OCI-LY7 (cell line): ENCODE data around the gene SP6.

Experiments used
- EZH2phosphoT487 ChIP-seq: fragments of 200-600 bp; sonication (generic); IDR thresholded peaks from 2 replicates; pipeline ENCODE4 v1.6.1; 2018; ENCODE audit warnings: low read depth, borderline replicate concordance, mild to moderate bottlenecking, mixed run types, antibody characterized with exemption, low read length, moderate library complexity, mixed read lengths
- TF ChIP-seq, protein P1 (sequence below): fragments of 200-600 bp; sonication (generic); conservative IDR thresholded peaks from 2 replicates; pipeline ENCODE4 v1.5.1; 2014; ENCODE audit warnings: mild to moderate bottlenecking, antibody characterized with exemption, low read length, moderate library complexity, mixed read lengths

DNA sequence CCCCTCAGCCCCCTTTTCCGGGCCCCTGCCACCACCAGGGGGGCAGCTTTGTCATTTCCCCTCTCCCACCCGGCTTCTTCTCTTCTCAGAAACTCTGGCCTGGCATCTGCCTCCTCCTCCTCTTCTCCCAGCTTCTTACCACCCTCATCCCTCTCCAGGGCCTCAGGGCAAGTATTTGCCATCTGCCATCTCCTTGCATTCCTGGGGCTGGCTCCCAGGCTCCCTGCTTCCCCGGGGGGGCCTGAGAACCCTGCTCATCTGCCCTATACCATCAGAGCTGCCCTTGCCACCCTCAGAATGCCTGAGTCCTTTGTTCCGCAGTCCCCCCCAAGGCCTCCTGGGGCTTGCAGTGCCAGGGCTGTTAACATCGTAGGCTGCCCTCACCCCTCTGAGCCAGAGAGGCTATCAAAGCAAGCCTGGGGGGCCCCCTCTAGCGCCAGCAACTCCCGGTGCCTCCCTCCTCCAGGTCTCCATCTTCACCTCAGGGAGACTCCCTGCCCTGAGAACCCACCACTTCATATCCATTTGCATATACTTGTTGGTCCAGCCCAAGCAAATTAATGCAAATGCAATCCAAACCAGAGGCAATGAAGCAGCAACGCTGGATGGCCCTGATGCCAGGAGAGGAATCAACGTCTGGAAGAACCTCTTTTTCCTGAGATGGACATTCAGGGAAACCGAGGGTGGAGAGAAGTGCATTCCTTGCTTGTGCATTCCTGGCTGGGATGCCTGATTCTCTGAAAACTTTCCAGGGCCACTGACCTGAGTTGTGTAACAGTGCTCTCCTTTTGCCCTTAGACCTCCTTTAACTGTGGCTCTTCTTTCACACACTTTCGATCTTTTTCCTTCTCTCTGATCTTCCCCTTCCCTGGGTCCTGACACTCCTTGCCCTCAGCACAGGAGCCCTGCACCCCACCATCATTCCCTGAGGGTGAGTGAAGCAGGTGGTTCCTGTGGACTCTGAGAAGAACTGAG, 24.3 kb upstream of the SP6 start:
- TF ChIP-seq, protein P1, sequence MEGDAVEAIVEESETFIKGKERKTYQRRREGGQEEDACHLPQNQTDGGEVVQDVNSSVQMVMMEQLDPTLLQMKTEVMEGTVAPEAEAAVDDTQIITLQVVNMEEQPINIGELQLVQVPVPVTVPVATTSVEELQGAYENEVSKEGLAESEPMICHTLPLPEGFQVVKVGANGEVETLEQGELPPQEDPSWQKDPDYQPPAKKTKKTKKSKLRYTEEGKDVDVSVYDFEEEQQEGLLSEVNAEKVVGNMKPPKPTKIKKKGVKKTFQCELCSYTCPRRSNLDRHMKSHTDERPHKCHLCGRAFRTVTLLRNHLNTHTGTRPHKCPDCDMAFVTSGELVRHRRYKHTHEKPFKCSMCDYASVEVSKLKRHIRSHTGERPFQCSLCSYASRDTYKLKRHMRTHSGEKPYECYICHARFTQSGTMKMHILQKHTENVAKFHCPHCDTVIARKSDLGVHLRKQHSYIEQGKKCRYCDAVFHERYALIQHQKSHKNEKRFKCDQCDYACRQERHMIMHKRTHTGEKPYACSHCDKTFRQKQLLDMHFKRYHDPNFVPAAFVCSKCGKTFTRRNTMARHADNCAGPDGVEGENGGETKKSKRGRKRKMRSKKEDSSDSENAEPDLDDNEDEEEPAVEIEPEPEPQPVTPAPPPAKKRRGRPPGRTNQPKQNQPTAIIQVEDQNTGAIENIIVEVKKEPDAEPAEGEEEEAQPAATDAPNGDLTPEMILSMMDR: no peak
- TF ChIP-seq EZH2phosphoT487: no peak
